ENCODE measurements around the gene WIPF2. TPM values are rescaled to one million over a fixed set of nuclear protein-coding genes. Genes with fewer than 3 reads are reported as not detected.

Gene WIPF2
- total and polyA plus RNA-seq, 2 donors from 2014 or later = 9.9 to 36.4 TPM

- TF ChIP-seq CTCF (IDR thresholded peaks at IDR 0.05; ENCODE audit: borderline replicate concordance, extremely low read depth, insufficient read depth) = no peak
- intact Hi-C loops (cut with DNase I) = loop anchor here (5.0 kb wide), 1 partner anchor 43 kb away; no protein-coding TSS in a partner anchor
- Histone ChIP-seq H3K36me3 (ENCODE audit: control insufficient read depth in 2 of 3, insufficient read depth in 3 of 3, low read length in 3 of 3) (no peaks in the 10 kb centered on the region), H3K9ac (ENCODE audit: low read length in 3 of 3) (peak within 1 kb of the TSS; percentile 39 to 67 (median 60)), H3K4me3 (ENCODE audit: low read length in 3 of 3) (peak within 1 kb of the TSS; percentile 41 to 71 (median 64)), H3K27me3 (ENCODE audit: control insufficient read depth, insufficient read depth, low read length) (no peaks in the 10 kb centered on the region), H3K27ac (ENCODE audit: low read depth in 2 of 2, low read length in 2 of 2) (peak within 1 kb of the TSS; percentile 52 to 54), H3K9me3 (ENCODE audit: control insufficient read depth in 2 of 3, insufficient read depth in 1 of 3, low read length in 3 of 3) (no peaks in the 10 kb centered on the region), H3K4me1 (ENCODE audit: control insufficient read depth in 2 of 3, insufficient read depth in 2 of 3, low read depth in 1 of 3, low read length in 3 of 3) (peaks cover 8 to 74% (median 71%) of the 10 kb centered on the region in 3 donors)
- DNase-seq = peak in 4 of 5 donors; percentile 73 to 85 (median 82)
- FAIRE-seq = no peak
Measured at GRCh38 chr17:40309031-40309948, 90.2 kb downstream of the WIPF2 start, which contains the start of gene RARA. Gene RARA (plus strand): TSS chr17:40309180. CDS start chr17:40331219, 22,039 bp downstream.

- DNase-seq (peak in 2 of 5 donors; percentile 41 to 63), FAIRE-seq (no peak)
- H3K36me3 ChIP-seq (ENCODE audit: control insufficient read depth in 2 of 3, insufficient read depth in 3 of 3, low read length in 3 of 3) = no peaks in the 10 kb centered on the region
- intact Hi-C loops (cut with DNase I) = loop anchor here (5.0 kb wide), 1 partner anchor 42 kb away; no protein-coding TSS in a partner anchor
- H3K4me3 ChIP-seq (ENCODE audit: low read length in 3 of 3) = peak overlapping the region in 1 of 3 donors; percentile 64
- peak overlapping the region; percentile 5 to 32 for H3K27ac ChIP-seq (ENCODE audit: low read depth in 2 of 2, low read length in 2 of 2)
- no peaks in the 10 kb centered on the region for H3K9me3 ChIP-seq (ENCODE audit: control insufficient read depth in 2 of 3, insufficient read depth in 1 of 3, low read length in 3 of 3)
- H3K4me1 ChIP-seq (ENCODE audit: control insufficient read depth in 2 of 3, insufficient read depth in 2 of 3, low read depth in 1 of 3, low read length in 3 of 3) = peaks cover 8 to 78% (median 71%) of the 10 kb centered on the region in 3 donors
- H3K27me3 ChIP-seq (ENCODE audit: control insufficient read depth, insufficient read depth, low read length) = no peaks in the 10 kb centered on the region
- H3K9ac ChIP-seq (ENCODE audit: low read length in 3 of 3) = peak overlapping the region in 1 of 3 donors; percentile 67
- no peak for TF ChIP-seq CTCF (IDR thresholded peaks at IDR 0.05; ENCODE audit: borderline replicate concordance, extremely low read depth, insufficient read depth)
Measured at GRCh38 chr17:40309949-40310510, 90.9 kb downstream of the WIPF2 start.

GRCh38 chr17:40310882-40311391 is 91.8 kb downstream of the WIPF2 start:
- H3K27me3 ChIP-seq (ENCODE audit: control insufficient read depth, insufficient read depth, low read length) = no peaks in the 10 kb centered on the region
- intact Hi-C loops (cut with DNase I) = no loop called here
- DNase-seq (peak in 2 of 5 donors; percentile 45 to 73), FAIRE-seq (no peak)
- no peak overlapping the region for H3K4me3 ChIP-seq (ENCODE audit: low read length in 3 of 3)
- peaks cover 8 to 79% (median 71%) of the 10 kb centered on the region in 3 donors for H3K4me1 ChIP-seq (ENCODE audit: control insufficient read depth in 2 of 3, insufficient read depth in 2 of 3, low read depth in 1 of 3, low read length in 3 of 3)
- H3K27ac ChIP-seq (ENCODE audit: low read depth in 2 of 2, low read length in 2 of 2) = peak overlapping the region; percentile 72 to 73
- no peak for TF ChIP-seq CTCF (IDR thresholded peaks at IDR 0.05; ENCODE audit: borderline replicate concordance, extremely low read depth, insufficient read depth)
- H3K9ac ChIP-seq (ENCODE audit: low read length in 3 of 3) = peak overlapping the region in 2 of 3 donors; percentile 14 to 41
- no peaks in the 10 kb centered on the region for H3K36me3 ChIP-seq (ENCODE audit: control insufficient read depth in 2 of 3, insufficient read depth in 3 of 3, low read length in 3 of 3)
- H3K9me3 ChIP-seq (ENCODE audit: control insufficient read depth in 2 of 3, insufficient read depth in 1 of 3, low read length in 3 of 3) = no peaks in the 10 kb centered on the region
